GM18519 (cell line): Measurements from ENCODE around the gene RABGAP1L.
"Not testable (repeated sequence)": the region's sequence is repeated elsewhere in the genome, so short reads cannot be mapped to it uniquely, and the experiment has no call there.

Experiments used
- ATAC-seq: cut with Tn5 transposase; IDR thresholded peaks from one replicate; pipeline ENCODE4 v1.9.1; 2021; ENCODE audit warnings: mild to moderate bottlenecking, moderate library complexity; ENCODE audit not compliant: unreplicated experiment, low FRiP score

Gene RABGAP1L

GRCh38 chr1:174640783-174641182 is 481.5 kb downstream of the RABGAP1L start:
- ATAC-seq: no peak

GRCh38 chr1:174642393-174642792 is 483.1 kb downstream of the RABGAP1L start:
- no peak for ATAC-seq

DNA sequence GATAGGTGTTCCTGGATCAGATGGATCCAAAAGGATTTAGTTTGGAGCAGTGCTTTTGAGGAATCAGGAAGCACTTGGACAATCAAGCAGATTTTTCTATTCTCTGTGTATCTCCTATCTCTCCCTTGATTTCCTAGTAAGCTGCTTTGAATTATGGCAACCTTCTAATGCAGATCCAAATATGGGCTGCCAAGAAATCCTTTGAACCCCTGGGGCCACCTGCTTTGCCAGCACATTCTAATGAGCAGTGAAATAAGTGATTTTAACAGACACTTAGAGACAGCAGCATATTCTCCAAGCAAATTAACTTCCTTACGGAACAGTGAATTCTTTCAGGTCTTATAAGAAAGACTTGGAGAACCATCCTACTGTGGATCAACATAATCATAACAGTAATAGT is 483.9 kb downstream of the RABGAP1L start:
- ATAC-seq: no peak

GRCh38 chr1:174649572-174649971 is 490.3 kb downstream of the RABGAP1L start:
- not testable (repeated sequence) for ATAC-seq

GRCh38 chr1:174652569-174653280 is 493.4 kb downstream of the RABGAP1L start:
- no peak for ATAC-seq

DNA sequence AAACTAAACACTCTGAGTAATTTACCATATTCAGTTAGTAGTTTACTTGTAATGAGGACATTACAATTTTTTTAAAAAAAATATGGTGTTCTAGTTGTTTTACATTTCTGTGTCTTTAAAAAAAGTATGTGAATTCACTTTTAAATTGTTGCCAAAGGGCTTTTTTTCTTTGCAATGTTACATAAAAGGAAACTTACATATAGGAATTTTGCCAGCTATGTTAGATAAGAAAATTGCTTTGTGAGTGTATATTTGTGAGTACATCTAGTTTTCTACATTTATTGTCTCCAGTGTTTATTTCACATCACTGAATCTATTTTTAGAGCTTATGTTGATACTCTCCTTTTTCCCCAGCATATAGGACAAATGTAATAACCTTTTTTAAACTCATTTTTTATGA is 495.2 kb downstream of the RABGAP1L start:
- ATAC-seq: no peak

DNA sequence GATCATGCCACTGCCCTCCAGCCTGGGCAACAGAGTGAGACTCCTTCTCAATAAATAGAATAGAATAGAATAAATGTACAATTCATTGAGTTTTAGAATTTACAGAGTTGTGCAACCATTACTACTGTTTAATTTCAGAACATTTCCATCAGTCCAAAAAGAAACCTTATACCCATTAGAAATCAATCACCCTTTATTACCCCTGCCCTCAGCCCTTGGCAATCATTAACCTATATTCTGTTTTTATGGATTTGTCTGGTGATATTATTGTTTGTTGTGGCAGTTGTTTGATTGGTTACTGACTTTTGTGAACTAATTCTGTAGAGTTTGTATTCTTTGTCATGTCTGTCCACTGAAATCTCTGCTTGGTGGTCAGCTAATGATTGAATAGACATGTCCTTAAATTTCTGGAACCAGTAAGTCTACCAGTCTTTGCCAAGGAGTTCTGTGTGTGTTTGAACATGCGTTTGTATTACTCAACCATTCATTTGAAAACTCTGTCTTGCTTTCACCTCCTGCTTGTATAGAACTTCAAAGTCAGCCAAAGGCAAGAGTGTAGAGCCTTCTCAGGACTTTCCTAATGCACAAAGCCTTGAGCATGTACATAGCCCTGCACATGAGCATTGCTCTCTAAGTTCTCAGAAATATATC is 497.2 kb downstream of the RABGAP1L start:
- ATAC-seq: no peak

- no peak for ATAC-seq
Measured at GRCh38 chr1:174657411-174657810, 498.1 kb downstream of the RABGAP1L start.

DNA sequence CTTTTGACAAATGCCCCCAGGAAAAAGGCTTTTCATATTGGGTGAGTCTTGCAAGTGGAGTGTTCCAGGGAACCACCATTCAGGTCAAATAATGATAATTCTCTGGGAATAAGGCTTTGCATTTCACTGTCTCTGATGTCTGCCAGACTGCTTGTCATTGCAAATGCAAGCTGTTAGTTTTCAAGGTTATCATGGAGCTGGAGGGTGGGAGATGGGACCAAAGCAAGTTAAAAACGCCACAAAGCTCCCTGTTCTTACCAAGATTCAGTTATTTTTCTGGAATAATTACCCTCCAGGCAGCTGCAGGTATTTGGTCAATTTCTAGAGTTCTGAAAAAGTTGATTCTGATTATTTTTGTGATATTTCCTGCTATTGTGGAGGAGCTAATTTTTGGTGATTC is 498.6 kb downstream of the RABGAP1L start:
- no peak for ATAC-seq

- ATAC-seq: no peak
Measured at GRCh38 chr1:174659823-174660222, 500.5 kb downstream of the RABGAP1L start.

GRCh38 chr1:174660476-174660875 is 501.2 kb downstream of the RABGAP1L start:
- no peak for ATAC-seq

- no peak for ATAC-seq
Measured at GRCh38 chr1:174663358-174663757, 504.0 kb downstream of the RABGAP1L start.

- no peak for ATAC-seq
Measured at GRCh38 chr1:174666248-174666647, 506.9 kb downstream of the RABGAP1L start.

DNA sequence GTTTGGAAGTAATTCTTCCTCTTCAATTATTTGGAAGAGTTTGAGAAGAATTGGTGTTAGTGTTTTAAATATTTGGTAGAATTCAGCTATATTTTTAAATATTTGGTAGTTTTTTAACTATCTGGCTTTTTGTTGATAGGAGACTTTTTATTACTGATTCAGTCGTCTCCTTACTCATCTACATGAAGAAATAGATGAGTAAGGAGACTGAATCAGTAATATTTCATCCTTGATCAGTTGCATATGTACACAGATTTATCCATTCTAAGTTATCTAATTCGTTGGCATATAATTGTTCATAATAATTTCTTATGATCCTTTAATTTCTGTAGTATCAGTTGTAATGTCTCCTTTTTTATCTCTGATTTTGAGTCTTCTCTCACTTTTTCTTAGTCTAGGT is 512.5 kb downstream of the RABGAP1L start:
- no peak for ATAC-seq

- no peak for ATAC-seq
Measured at GRCh38 chr1:174676856-174677255, 517.5 kb downstream of the RABGAP1L start.

- no peak for ATAC-seq
Measured at GRCh38 chr1:174678657-174679056, 519.3 kb downstream of the RABGAP1L start.

DNA sequence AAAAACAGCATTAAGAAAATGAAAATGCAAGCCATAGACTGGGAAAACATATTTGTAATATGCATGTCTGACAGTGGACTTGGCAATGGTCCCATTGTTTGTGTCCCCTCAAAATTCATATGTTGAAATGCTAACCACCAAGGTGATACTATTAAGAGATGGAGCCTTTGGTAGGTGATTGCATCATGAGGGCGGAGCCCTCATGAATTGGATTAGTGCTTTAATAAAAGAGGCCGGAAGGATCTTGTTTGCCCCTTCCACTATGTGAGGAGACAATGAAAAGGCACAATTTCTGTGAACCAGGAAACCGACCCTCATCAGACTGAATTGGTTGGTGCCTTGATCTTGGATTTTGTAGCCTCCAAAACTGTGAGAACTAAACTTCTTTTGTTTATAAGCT is 520.8 kb downstream of the RABGAP1L start:
- no peak for ATAC-seq

DNA sequence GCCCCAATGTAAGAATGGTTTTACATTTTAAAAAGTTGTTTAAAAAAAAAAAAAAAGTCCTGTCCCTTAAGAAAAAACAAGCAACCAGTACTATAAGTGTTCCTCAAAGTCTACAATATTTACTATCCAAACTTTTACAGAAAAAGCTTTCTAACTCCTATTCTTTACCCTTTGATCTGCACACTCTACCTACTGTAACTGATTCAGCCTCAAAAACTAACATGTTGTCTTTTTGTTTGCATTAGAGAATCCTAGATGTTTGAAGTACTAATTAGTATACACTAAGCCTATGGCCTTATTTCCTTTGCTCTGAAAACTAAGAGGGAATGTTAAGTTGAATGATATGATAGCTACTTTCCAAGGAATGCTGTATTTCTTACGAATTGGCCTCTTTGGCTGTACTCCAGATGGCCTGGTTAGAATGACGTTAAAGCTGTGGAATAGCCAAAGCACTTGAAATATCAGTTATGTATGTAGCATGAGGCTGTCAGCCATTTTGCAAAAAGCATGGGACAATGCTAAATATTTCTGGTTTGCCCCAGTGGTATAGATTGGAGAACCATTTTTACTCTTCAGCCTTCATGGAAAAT is 523.2 kb downstream of the RABGAP1L start:
- ATAC-seq: no peak

DNA sequence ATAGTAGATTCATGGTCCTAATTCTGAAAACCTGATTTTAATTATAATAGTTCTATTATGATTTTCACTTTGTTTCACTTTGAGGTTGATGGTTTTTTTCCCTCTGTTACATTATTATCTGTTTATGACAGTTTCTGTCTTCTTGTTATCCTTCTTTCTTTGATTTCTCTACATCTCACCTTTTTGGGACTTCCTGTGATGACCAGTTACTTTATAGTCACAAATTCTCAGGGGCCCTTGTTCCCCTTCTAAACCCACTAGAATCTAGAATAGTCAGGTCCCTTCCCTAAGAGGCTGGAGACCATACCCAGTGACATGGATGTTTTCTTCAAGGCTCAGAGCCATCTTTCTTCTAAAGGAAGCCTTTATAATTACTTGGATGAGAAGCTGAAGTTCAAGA is 526.9 kb downstream of the RABGAP1L start:
- ATAC-seq: no peak

DNA sequence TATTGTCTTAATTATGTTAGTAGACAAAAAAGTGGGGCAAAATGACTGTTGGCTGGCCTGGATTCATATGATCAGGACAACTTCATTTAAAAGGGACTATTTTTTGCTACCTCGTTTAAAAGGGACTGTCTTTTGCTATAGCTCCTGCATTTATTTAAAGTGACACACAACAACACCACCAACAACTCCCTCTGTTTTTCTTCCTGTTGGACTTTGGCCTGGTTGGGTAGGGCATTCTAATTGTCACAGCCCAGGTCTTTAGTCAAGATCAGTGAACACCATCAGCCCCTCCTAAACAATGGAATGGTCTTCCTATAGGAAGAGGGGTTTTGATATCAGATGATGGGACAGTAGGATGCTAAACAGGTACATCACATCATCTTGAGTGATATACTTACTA is 530.2 kb downstream of the RABGAP1L start:
- no peak for ATAC-seq

- ATAC-seq: no peak
Measured at GRCh38 chr1:174690266-174690665, 530.9 kb downstream of the RABGAP1L start.

- no peak for ATAC-seq
Measured at GRCh38 chr1:174692313-174692712, 533.0 kb downstream of the RABGAP1L start.
